H1 (cell line): ENCODE data around the gene TXNRD2. TPM values are rescaled to one million over a fixed set of nuclear protein-coding genes. Genes with fewer than 3 reads are reported as not detected.

Experiments
- HDAC6 ChIP-seq: IDR thresholded peaks from one replicate; pipeline ENCODE4 v1.7.1; 2012; ENCODE audit warnings: low read depth, mild to moderate bottlenecking, inconsistent platforms, low read length, moderate library complexity
- TCF12 ChIP-seq: IDR thresholded peaks from 2 replicates; pipeline ENCODE4 v1.6.1; 2011; ENCODE audit warnings: low read depth, mild to moderate bottlenecking, low read length
- polyA plus RNA-seq, 7 experiments: library from polyadenylated mRNA; depleted of rRNA in 3 of 7; stranded (reverse) in 5 of 7; unstranded in 2 of 7; fragments of >200 nt in 5 of 7; fragments of 200-250 nt in 2 of 7; gene quantifications; 1 replicate in 5 of 7; 2 replicates in 1 of 7; 4 replicates in 1 of 7; pipeline versions ENCODE4 v1.2.1 to v1.2.3, GENCODE V29; 2011 to 2013; ENCODE audit warnings: missing spikeins in 2 of 7, mixed read lengths in 2 of 7
- total RNA-seq: library from RNA; stranded (reverse); fragmentation: NEBNext Ultra II Directional; extraction: Animal tissue kit (Norgen Biotek cat#: 25700); gene quantifications from 2 replicates; pipeline ENCODE4 v1.2.1, GENCODE V29; 2021

TXNRD2 gene
- total and polyA plus RNA-seq, 2 of the 8 experiments (the other 6 are each of a cell fraction or from before 2014, with no cell fraction given): 14.8 to 21.9 TPM

DNA sequence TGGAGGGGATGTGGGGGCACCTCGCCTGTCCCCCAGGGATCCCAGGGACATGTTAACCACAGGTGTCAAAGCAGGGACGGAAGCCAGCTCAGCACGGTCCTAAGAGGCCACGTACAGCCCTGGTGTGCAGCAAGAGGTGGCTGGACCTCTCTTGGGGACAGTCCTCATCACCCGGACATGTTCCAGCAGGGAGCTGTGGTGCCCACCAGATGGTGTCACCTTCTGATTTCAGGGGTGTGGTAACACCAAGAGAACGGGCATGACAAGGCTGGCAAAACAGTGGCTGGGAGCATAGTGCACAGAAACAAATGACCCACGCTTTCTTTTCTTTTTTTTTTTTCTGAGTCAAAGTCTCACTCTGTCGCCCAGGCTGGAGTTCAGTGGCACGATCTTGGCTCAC, 25.6 kb downstream of the TXNRD2 start (continued):
- TF ChIP-seq TCF12 (no peak), HDAC6 (no peak)
